HG02973 (cell line): ENCODE measurements around the gene BLTP3B.
"Not testable (repeated sequence)": the region's sequence is repeated elsewhere in the genome, so short reads cannot be mapped to it uniquely, and the experiment has no call there.

ENCODE experiments used
- ATAC-seq: cut with Tn5 transposase; IDR thresholded peaks from one replicate; pipeline ENCODE4 v1.9.1; 2021; ENCODE audit warnings: moderate library complexity; ENCODE audit not compliant: unreplicated experiment

Gene BLTP3B

GRCh38 chr12:100142851-100143559 is at the start of gene BLTP3B:
Gene BLTP3B, minus strand, starts transcription at chr12:100142874. Its CDS starts 239 bp downstream, at chr12:100142635.
- peak; percentile 73 for ATAC-seq

DNA sequence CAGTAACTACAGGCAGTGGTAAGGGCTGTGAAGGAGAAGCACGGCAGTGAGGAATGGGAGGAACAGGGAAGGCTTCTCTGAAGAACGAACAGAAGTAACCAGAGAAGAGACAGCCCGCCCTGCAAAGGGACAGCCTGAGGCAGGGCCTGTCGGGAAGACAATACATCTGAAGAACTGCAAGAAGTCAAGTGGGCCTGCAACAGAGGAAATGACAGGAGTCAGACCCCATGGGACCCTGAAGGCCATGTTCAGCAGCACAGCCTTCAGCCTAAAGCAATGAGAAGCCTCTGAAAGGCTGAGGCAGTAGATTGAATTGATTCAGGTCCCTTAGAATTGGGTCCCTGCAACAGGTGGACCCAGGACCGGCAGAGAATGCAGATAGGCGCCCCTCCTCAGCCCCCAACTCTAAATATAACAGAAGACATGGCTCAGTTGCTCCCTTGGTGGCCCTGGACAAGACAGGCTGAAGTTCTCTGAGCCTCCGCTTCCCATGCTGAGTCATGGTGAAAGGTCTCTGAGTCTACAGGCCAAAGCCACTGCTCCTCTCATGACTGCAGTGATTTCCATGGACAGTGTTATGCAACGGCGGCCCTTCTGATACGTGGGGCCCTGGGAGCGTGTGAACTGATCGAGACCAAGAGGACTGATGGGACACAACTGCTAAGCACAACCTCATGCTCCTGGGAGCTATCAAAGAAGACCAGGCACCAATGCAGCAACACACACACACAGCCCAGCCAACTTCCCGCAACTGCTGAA is 47.1 kb upstream of the BLTP3B start:
- no peak for ATAC-seq

GRCh38 chr12:100188888-100189635 is 46.4 kb upstream of the BLTP3B start:
- not testable (repeated sequence) for ATAC-seq

GRCh38 chr12:100187857-100188519 is 45.3 kb upstream of the BLTP3B start:
- ATAC-seq = no peak

- ATAC-seq = no peak
Measured at GRCh38 chr12:100187068-100187467, 44.4 kb upstream of the BLTP3B start.

DNA sequence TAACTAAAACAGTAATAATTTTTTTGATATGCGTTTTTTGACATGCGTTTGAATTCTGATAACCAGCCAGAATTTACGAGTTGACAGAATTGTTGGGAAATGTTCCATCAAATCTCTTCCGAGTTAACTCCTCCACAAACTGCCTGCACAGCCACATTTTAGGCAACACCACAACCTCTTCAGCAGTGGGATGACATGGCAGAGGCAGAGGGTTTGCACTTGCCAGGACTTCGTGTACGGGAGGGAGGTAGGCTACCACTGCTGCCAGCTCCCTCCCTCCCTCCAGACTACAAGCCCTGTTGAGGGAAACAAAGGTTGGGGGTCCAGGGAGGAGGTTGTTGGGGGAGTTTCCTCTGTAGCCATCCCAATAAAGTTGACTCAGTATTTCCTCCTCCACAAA is 43.4 kb upstream of the BLTP3B start:
- ATAC-seq = no peak

DNA sequence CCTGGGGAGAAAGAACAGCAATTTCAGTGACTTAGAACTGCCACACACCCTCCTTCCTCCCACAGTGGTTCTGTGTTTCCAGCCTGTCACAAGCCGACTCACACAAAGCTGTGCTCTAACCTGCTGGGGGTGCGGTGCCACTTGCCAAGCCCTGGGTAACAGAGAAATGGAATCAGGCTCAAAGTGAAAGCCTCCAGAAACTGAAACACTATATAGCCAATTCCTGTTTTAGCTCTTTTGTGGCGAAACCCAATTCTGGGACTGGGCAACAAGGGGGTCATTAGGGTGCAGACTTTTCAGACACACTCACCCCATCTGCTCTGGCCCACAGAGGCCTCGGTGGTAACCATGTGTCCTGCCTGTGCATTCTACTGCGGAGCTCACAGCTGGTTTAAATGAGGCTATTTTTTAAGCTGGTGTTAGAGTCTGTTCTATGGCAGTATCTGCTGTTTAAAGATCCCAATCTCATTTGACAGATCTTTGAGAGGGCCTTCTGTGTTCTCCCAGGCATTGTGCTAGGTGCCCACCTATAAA is 42.8 kb upstream of the BLTP3B start:
- peak; percentile 81 for ATAC-seq

- ATAC-seq = no peak
Measured at GRCh38 chr12:100184549-100185145, 42.0 kb upstream of the BLTP3B start.

- ATAC-seq = no peak
Measured at GRCh38 chr12:100179252-100179651, 36.6 kb upstream of the BLTP3B start.

DNA sequence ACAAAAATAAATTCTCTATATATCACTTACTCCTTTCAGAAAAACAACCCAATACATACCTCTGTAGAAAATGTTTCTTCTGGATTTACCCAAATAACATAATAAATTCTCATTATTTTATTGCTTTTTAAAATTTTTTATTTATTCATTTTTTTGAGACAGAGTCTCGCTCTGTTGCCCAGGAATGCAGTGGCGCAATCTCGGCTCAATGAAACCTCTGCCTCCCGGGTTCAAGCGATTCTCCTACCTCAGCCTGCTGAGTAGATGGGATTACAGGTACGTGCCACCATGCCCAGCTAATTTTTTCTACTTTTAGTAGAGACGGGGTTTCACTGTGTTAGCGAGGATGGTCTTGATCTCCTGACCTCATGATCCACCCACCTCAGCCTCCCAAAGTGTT is 33.8 kb upstream of the BLTP3B start:
- not testable (repeated sequence) for ATAC-seq

GRCh38 chr12:100174495-100174894 is 31.8 kb upstream of the BLTP3B start:
- ATAC-seq = no peak

- ATAC-seq = no peak
Measured at GRCh38 chr12:100173111-100173510, 30.4 kb upstream of the BLTP3B start.

GRCh38 chr12:100171248-100171647 is 28.6 kb upstream of the BLTP3B start:
- no peak for ATAC-seq

- no peak for ATAC-seq
Measured at GRCh38 chr12:100170313-100170858, 27.7 kb upstream of the BLTP3B start.

DNA sequence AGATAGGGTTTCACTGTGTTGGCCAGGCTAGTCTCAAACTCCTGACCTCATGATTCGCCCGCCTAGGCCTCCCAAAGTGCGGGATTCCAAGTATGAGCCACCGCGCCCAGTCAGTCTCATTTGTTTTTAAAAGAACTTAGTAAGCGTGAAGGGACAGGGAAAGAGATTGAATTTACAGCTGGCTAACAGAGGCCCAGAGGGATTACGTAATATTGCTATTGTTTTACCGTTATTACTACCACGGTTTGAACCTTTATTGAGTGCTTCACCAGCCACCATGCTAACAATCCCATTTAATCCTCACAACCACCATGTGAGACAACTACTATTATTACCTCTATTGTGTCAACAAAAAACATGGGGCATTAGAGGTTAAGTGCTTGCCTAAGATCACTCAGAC is 26.7 kb upstream of the BLTP3B start:
- ATAC-seq = no peak

DNA sequence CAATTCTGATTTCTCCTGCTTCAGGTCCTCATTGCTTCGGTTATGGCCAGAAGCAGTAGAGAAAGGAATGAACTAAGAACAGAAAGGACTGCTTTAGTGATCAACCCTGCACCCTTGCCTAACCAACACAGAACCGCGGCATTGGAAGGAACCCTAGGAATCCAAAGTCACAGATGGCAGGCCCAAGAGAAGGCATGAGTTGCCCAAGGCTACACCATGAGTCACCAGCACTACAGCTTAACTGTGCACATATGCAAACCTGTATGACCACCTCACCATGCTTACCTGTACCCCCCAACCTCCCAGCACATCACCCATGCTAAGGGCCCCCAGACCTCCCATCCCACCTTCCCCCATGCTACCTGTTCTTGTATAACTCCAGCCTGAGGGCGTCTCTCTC is 25.9 kb upstream of the BLTP3B start:
- no peak for ATAC-seq

DNA sequence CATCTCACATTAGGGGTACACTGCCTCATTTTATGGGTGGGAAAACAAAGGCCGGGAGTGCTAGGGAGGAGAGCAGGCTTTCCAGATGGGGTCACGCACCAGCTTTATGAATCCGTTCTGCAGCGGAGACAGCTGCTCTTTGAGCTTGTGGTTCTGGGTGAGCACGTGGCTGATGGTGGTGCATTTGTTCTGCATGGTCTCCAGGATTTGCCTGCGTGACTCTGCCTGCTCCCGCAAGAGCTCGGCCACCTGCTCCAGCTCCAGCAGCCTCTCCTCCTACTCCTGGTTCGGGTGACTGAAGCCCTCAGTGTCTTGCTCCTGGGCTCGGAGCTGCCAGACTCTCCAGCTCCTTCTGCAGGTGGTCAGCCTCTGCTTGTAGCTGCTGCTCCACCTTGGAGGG is 23.6 kb upstream of the BLTP3B start:
- no peak for ATAC-seq

DNA sequence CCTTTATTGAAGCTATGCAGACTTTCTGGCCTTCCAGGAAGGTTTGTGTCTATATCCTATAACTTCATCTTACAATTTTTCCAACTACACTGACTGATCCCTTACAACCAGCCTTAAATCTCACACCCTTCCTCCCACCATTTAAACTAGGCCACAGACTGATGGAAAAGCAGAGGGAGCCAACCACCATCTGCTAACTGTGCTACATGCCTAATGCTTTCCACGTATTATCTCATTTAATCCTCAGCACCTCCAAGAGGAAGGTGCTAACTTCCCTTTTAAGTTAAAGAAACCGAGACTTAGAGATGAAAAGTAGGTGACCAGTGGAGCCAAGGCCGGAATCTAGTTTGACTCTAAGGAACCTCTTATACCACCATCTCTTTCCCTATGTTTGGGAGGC is 22.7 kb upstream of the BLTP3B start:
- ATAC-seq = no peak

DNA sequence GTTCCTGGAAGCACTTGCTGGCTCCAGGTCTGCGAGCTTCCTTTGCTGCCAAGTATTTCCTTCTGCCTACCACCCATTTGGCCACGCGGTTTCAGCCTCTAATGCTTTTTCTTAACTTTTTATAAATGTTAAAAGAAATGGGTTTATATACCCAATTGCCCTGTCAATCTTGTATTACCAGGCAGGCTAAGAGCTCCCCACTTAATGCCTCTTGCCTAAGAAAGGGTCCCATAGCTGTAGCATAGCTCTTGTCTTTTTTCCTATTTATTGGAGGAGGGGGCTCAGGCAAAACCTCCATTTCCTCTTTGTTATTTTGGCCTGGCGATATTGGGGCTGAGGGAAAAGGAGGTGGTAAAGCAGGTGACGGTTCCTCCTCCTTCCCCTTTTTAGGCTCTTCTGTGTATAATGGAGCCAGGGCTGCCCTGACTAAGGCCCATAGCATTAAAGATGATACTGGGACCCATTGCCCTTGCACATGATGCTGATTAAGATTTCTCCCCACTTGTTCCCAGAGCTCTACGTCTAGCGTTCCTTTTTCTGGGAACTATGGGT is 21.6 kb upstream of the BLTP3B start:
- ATAC-seq = peak; percentile 8
